Astrocyte (in vitro differentiated cells and primary cell): ENCODE data around the gene VEPH1.

ENCODE experiments used
- CTCF ChIP-seq: IDR thresholded peaks from 2 replicates; pipeline ENCODE4 v1.5.1; 2011; ENCODE audit warnings: low read depth, mild to moderate bottlenecking, inconsistent platforms, low read length, moderate library complexity; ENCODE audit not compliant: insufficient read depth
- EZH2 ChIP-seq: IDR thresholded peaks from 2 replicates; pipeline ENCODE4 v1.6.1; 2012; ENCODE audit warnings: mild to moderate bottlenecking, low read length, inconsistent platforms; ENCODE audit not compliant: insufficient read depth

- TF ChIP-seq CTCF = no peak
- no peak for TF ChIP-seq EZH2
Observed at GRCh38 chr3:157477441-157477840, 25.8 kb downstream of the VEPH1 start.
